Stimulated activated CD4-positive, alpha-beta T cell treated with anti-CD3 and anti-CD28 coated beads, TNF-alpha, amount 100 ng/mL, for 4 hours (primary cell): ENCODE data around the gene HMOX2.

Source experiments
- DNase-seq, 3 experiments: peaks; one replicate each; pipeline ENCODE4 v3.0.0-alpha.2; 2020; ENCODE audit warnings: low read depth in 3 of 3

The HMOX2 gene, protein sequence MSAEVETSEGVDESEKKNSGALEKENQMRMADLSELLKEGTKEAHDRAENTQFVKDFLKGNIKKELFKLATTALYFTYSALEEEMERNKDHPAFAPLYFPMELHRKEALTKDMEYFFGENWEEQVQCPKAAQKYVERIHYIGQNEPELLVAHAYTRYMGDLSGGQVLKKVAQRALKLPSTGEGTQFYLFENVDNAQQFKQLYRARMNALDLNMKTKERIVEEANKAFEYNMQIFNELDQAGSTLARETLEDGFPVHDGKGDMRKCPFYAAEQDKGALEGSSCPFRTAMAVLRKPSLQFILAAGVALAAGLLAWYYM

DNA sequence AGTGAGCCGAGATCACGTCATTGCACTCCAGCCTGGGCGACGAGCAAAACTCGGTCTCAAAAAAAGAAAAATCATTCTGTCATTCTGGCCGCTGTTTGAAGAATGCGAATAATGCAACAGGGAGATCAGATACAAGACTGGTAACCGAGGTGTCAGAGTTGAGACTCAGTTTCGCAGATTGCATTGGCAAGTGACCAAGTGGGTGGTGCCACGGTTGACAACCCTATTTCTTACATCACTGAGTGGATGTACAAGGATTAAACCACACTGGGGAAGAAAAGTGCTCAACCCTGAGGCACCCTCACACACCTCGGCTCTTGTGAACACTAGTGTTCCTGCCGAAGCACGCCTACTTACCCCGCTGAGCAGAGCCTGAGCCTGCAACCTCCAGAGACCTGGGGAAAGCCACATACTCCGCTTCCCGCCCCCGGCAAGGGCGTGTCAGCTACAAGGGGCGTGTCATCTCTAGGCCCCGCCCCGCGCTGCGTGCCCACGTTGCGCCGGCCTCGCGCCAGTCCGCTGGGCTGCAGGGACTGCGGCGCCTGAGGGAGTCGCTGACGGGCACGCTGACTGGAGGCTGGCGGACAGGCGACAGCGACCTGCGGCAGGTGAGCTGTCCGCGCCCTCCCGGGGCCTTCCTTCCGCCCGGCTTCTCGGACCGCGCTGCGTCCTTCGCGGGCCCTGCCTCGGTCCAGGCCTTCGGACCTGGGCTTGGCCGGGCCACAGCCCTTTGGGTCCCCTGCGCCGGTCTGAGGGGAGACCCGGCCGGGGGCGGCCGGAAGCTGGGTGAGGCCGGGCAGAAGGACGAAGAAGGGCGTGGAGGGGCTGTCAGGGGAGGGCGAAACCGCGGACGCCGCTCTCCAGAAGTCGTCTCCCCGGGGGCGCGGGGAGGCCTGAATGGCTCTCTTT is at the start of gene HMOX2:
TSS of gene HMOX2 (plus strand) at position 519 of the 909 bp plus-strand sequence. CDS start 29,127 bp downstream, outside the sequence.
- peak; percentile 90 to 93 (median 92) for DNase-seq

DNA sequence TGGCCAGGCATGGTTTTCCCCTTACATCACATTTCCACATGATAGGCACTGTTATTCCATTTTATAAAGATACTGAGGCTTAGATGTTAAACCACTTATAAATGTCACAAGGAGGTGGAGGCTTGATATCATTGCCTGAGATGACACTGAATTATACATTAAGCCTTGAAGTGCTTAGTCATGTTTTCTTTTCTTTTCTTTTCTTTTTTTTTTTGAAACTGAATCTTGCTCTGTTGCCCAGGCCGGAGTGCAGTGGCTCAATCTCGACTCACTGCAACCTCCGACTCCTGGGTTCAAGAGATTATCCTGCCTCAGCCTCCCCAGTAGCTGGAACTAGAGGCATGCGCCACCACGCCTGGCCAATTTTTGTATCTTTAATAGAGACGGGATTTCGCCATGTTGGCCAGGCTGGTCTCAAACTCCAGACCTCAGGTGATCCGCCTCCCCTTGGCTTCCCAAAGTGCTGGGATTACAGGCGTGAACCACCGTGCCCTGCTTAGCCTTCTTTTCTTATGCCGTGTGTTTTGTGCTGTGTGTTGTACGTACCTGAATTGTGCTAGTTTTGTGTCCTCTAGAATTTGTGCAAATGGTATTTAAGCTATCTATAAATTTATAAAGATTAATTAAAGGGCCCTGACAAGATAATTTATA is 49.4 kb upstream of the HMOX2 start:
- no peak for DNase-seq

DNA sequence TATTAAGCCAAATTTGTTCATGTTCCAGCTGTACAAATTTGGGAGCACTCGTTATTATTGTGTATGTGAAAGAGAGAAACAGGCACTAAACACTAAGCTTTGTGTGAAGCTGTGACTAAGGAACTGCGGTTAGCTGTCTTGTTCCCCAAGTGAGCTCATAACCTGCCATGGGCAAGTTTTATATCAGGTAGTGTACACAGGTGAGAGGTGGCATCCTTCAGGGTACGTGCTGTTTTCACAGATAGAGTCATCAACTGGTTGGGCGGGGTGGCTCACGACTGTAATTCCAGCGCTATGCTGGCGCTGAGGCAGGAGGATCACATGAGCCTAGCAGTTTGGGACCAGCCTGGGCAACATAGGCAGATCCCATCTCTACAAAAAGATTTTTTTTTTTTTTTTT is 47.7 kb upstream of the HMOX2 start:
- no peak for DNase-seq

DNA sequence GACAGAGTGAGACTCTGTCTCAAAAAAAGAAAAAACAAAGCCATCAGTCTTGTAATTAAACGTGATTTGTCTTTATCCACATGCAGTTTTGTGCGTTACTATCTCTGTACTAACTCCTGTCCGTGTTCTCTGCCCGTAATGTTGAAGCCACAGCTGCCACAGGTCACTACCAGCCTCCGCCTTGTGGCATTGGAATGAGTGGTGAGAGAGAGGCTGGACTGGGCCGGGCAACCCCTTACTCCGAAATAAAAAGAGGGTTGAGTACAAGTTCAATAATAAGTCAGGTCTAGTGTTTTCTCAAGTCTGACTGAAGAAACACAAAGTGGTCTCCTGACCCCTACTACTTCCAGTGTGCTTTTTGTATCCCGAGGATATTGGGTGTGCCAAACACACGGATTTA is 45.2 kb upstream of the HMOX2 start:
- no peak for DNase-seq

DNA sequence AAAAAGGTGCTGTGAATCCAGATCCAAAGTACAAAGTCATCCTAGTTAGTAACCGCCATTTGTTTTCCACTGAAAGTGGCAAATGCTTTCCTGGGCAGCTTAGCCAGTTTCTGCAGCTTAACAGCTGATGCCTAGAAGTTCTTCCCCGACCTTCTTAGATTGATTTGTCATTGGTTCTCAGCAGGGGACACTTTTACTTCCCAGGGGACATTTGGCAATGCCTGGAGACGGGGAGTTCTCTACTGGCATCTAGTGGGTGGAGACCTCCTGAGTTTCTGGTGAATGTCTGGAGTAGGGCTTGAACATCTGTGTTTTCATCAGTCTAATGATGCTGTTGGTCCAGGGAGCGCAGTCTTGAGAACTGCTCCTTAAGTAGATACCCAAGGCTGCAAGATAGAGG is 43.0 kb upstream of the HMOX2 start:
- DNase-seq: no peak

DNA sequence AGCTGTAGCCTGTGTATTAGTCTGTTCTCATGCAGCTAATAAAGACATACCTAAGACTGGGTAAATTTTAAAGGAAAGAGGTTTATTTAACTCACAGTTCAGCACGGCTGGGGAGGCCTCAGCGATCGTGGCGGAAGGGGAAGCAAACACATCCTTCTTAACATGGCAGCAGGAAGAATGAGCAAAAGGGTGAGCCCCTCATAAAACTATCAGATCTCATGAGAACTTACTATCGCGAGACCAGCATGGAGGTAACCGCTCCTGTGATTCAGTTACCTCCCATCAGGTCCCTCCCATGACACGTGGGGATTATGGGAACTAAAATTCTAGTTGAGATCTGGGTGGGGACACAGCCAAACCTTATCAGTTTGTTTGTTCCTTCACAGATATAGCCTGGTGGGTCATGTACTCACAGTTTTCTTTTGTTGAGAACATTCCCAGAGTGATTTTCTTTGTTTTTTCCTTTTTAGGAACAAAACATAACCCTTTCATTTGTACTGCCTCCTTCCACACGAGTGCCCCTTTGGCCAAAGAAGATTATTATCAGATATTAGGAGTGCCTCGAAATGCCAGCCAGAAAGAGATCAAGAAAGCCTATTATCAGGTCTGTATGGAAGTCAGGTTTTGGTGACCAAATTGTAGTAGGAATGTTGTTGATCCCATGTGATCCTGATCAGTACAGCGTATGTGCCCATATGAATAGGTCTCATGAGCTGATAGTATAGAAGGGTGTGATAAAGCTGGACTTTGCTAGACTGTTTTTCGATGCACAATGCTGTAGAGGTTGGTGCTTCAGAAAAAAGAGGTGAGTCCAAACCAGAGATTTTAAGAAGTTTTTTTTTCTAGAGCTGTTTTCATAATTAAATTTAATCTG is 42.0 kb upstream of the HMOX2 start:
- DNase-seq: no peak

DNA sequence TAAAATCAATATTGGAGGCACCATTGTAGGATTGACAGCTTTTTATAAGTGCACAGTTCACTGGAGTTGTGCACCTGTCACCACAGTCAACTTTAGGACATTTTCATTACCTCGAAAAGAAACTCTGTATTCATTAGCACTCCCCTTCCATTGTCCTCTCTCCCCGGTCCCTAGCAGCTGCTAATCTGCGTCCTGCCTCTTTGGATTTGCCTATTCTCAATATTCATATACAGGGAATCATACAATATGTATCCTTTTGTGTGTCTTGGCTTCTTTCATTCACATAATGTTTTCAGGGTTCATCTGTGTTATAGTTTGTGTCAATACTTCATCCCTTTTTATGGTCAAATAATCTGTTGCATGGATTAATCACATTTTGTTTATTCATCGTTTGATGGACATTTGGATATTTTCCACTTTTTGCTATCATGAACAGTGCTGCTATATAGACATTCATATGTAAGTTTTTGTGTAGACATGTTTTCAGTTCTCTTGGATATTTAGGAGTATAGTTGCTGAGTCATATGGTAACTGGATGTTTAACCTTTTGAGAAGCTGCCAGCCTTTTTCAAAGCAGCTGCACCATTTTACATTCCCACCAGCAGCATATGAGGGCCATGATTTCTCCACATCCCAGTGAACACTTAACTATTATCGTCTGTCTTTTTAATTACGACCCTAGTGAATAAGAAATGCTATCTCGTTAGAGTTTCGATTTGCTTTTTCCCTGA is 40.7 kb upstream of the HMOX2 start:
- no peak for DNase-seq

DNA sequence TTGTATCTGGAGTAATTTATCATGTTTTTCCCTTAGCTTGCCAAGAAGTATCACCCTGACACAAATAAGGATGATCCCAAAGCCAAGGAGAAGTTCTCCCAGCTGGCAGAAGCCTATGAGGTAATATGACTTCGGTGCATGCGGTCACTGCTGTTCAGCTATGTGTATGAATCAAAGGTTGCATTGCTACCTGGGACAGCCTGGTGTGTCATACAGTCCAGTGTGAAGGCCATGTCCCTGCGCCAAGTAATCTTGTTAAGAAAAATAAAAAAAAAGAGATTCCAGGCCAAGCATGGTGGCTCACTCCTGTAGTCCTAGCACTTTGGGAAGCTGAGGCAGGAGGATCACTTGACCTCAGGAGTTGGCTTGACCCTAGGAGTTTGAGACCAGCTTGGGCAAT is 38.8 kb upstream of the HMOX2 start:
- no peak for DNase-seq

DNA sequence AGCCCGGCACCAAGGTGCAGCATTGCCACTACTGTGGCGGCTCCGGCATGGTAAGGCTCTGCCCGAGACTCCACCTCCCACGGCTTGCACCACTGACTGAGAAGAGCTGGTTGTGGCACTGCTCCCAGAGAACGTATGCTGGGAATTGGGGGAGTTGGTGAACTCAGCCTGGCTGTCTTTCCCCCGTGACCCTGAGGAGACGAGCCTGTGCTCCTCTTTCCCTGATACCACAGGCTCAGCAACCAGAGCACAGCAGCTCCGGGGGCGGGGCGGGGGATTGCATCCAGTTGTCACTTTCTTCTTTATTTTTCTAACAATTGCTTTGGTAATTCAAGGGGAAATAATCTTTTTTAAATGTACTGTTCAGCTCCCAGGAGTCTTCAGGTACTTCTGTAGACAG is 33.8 kb upstream of the HMOX2 start:
- no peak for DNase-seq

DNA sequence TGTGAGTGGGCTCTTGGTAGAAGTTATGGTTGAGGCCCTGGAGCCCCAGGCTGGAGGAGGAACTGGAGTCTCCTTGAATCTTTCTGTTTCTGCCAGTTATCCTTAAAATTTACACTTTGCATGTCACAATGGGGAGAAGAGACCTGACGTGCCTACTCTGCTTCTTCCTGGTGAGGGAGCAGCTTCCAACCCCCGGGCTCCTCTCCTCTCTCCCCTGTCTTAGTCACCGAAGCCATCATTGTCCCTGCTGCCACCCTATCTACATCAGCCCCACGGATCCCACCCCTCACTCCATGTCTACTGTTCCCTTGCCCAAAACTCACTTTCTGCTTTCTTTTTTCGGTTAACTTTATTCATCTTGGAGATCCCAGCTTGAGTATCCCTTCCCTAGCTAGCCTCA is 32.9 kb upstream of the HMOX2 start:
- no peak for DNase-seq

DNA sequence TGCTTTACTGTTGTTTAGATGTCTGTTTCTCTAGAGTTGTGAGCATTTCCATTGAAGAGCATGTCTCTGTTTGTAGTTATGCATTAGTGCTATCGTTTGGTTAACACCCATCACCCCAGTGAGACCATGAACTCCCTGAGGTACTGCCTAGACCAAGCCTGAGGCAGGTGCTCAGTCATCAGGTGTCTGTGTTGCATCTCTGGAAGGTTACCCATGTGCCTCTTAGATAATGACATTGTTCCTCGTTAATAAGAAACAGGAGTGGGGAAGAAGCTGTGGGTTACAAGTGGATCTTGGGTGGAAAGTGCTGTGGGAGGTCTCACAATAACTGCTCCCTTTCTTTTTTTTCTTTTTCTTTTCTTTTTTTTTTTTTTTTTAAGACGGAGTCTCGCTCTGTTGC is 32.2 kb upstream of the HMOX2 start:
- no peak for DNase-seq

DNA sequence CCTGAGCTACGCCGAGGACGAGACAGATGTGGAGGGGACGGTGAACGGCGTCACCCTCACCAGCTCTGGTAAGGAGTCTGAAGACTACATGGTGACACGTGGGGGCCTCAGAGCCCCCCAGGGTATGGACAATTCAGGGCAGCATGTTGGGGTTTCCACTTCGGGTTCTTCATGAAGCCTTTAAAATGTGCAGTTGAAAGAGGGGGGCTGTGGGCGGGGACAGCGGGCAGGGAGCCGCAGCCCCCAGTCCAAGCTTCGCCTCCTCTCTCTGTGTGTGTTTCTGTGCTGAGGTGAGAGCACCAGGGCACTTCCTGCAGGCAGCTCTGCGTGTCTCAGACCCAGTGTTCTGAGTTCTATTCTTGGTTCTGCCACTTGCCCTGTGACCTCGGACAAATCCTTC is 25.8 kb upstream of the HMOX2 start:
- DNase-seq: no peak

DNA sequence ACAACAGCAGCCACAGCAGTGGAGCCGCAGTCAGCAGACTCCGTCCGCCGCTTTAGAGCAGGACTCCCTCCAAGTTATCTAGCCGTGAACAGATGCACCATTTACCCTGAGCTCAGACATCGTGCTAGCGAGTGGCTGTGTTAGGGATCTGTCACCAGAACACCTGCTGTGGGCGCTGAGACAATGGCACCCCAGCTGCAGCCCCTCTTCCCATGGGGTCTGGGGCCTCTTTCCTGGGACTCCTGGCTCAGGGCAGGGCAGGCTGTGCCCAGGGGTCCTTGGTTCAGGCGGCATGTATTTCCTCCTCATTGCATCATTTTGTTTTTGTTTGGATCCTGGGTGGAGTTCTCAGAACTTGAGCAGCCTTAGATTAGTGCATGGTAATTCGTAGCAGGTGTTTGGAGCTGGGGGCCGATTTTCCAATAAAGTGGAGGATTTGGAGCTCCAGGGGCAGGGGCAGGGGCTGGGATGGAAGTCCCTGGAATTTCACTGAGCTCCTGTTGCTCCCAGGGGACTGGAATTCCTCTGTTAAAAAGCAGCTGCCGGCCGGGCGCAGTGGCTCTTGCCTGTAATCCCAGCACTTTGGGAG is 25.2 kb upstream of the HMOX2 start:
- no peak for DNase-seq

DNA sequence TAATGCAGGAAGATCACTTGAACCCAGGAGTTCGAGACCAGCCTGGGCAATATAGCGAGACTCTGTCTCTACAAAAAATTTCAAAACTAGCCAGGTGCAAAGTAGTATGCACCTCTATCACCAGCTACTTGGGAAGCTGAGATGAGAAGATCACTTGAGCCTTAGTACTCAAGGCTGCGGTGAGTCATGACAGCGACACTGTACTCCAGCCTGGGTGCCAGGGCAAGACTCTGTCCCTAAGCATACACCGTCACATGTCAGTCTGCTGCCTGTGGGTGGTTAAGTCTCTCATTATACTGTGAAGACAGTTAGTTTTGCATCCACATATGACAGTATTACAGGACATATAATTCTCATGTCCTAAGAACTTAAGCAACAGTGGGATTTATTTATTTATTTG is 23.5 kb upstream of the HMOX2 start:
- DNase-seq: no peak

DNA sequence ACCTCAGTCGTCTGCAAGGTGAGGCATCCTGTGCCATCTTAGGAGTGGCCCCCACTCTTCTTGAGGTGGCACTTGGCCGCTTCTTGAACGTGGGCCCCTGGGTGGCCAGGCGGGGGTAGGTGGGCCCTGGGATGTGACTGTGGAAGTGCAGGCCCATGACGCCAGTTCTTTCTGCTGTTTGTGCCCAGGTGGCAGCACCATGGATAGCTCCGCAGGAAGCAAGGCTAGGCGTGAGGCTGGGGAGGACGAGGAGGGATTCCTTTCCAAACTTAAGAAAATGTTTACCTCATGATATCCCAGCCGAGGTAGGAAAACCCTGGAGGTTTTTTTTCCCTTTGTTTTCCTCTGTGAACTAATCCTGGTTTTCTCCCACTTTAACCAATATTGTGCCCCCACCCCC is 21.6 kb upstream of the HMOX2 start:
- DNase-seq: no peak

DNA sequence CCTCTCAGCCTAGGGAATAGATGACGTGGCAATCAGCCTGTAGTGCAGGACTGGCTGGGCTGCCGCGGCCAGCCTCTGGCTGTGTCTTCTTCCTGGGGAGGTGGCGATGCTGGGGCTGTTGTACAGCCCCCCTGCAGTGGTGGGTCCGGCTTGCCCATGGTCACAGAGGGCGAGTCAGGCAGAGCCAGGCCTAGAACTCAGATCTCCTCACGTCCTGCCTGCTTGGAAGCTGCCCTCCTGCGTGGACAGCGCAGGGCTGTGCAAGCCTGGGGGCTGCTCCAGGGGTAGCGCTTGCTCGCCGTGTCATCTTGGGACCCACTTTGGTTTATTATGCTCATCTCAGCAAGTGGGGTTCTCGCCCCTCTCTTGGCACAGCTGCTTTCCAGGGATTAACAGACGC is 21.1 kb upstream of the HMOX2 start:
- no peak for DNase-seq

DNA sequence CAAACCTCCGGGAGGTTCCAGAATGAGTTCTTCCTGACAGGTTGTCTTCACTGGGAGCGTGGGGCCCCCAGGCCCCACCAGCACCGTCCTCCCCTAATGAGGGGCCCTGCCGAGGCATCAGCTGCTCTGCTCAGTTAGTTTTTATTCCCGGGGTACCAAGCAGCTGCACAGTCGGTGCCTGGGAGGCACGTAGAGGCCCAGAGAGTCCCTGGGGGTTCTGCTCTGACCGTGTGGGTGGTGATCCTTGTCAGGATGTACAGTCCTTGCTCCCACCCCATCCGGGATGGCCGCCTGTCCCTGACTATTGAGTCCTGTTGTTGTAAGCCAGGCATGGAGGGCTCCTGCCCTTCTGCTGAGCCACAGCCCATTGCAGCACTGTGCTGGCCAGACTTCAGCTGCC is 20.2 kb upstream of the HMOX2 start:
- no peak for DNase-seq

DNA sequence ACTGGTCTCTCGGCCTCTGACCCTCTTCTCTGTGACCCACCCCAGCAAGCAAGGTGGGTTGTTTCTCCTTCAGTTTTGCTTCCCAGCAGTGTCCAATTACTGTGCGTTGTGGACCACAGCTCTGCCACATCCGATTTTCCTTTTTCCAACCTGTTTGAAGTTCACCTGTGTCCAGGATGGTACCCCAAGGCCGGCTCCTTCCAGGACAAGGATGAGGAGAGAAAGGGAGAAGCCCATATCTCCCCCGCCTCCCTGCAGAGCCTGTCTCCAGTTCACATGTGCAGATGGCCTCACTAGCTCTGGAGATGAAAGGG is 15.3 kb upstream of the HMOX2 start:
- DNase-seq: no peak

DNA sequence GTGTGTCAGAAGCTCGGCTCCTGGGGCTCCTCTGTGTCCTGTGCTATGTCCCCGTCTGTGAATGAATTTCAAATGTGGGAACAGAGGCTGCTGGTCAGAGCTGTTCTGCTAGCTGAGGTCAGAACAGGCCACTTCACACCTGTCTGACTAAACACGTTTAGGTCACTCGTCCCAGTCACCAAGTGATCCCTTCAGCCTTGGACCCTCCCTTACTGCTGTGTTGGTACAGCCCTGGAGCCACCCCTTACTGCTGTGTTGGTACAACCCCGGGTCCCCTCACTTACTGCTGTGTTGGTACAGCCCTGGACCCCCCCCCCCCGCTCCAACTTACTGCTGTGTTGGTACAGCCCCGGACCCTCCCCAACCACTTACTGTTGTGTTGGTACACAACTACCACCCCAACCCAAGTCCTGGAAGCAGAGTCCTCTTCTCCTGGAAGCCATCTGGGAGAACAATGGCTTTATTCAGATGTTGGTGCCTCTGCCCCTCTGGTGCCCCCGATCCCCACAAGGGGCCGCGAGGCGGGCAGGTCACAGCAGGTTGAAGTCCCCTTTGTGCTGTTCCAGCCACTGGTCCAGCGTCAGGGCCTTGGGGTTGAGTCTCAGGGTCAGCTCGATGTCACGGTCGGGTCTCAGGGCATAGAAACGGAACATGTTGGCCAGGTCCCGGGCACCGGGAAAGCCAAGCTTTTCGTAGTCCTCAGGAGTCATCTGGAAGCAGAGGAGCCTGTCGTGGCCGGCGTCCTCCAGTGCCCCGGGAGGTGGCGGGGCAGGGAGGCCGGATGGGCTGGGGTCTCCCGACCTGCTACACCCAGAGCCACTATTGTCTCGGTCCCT is 14.7 kb upstream of the HMOX2 start:
- no peak for DNase-seq
